Testis (tissue), 2 donors: ENCODE data around the gene GRM4.

ENCODE experiments used
- POLR2A ChIP-seq: fragments of 450-650 bp; IDR thresholded peaks from one replicate; pipeline ENCODE4 v1.6.1; 2017; ENCODE audit warnings: antibody characterized with exemption, mild to moderate bottlenecking, moderate library complexity
- TF ChIP-seq, protein P1 (sequence below), 3 experiments: fragments of 450-650 bp in 2 of 3; fragments of 200-600 bp in 1 of 3; sonication (generic) in 1 of 3; IDR thresholded peaks; one replicate each; pipeline ENCODE4 v1.5.1; 2016 to 2019; ENCODE audit warnings: antibody characterized with exemption in 3 of 3, mild to moderate bottlenecking in 2 of 3, moderate library complexity in 1 of 3

DNA sequence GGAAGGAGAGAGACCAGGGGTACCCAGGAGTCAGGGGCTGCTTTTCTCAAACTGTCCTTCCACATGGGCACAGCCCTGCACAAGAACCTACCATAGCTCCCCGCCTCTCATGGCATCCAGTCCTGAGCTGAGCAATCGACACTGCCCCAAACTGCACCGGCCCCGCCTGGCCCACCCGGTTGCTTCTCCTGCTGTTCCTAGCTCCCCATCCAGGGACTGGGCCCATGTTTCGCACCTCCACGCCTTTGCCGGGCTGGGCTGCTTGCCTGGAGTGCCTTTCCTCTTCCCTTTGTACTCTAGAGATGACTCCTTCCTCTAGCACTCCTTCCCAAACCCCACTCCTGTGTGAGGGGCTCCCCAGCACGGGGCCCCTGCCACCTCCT lies 123.0 kb downstream of the GRM4 start:
- no peak for TF ChIP-seq POLR2A
- TF ChIP-seq, protein P1, sequence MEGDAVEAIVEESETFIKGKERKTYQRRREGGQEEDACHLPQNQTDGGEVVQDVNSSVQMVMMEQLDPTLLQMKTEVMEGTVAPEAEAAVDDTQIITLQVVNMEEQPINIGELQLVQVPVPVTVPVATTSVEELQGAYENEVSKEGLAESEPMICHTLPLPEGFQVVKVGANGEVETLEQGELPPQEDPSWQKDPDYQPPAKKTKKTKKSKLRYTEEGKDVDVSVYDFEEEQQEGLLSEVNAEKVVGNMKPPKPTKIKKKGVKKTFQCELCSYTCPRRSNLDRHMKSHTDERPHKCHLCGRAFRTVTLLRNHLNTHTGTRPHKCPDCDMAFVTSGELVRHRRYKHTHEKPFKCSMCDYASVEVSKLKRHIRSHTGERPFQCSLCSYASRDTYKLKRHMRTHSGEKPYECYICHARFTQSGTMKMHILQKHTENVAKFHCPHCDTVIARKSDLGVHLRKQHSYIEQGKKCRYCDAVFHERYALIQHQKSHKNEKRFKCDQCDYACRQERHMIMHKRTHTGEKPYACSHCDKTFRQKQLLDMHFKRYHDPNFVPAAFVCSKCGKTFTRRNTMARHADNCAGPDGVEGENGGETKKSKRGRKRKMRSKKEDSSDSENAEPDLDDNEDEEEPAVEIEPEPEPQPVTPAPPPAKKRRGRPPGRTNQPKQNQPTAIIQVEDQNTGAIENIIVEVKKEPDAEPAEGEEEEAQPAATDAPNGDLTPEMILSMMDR (IDR thresholded peaks at IDR 0.05), result no peak
